Body of pancreas (tissue), 4 donors: ENCODE results near the gene DTL.

Experiments used
- CTCF ChIP-seq, 7 experiments: fragments of 450-650 bp in 4 of 7; fragments of 200-600 bp in 3 of 7; sonication (generic) in 3 of 7; IDR thresholded peaks; one replicate each; pipeline ENCODE4 v1.5.1; 2016 to 2019; ENCODE audit warnings: antibody characterized with exemption in 7 of 7
- POLR2A ChIP-seq, 3 donors: fragments of 450-650 bp; IDR thresholded peaks; one replicate each; pipeline ENCODE4 v1.6.1; 2016; ENCODE audit warnings: antibody characterized with exemption in 3 of 3, mild to moderate bottlenecking in 2 of 3

DNA sequence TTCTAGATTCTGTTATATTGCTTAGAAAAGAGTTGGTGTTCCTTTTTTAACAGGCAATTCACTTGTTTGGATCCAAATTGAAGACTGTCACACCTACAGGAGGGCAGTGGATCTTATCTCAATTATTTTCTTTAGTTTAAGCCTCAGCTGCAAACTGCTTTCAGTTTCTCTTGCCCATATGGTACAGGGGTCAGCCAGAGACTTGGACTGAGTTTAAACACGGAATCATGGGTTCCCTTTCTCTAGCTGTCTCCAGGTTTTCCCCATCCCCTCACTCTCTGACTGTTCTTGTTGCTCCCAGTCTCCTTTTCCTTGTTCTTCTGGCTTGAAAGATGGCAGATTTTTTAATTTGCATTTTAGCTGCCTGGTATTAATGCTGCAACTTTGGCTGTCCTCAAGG, 18.4 kb downstream of the DTL start:
- no peak for TF ChIP-seq POLR2A (IDR thresholded peaks at IDR 0.05)
- no peak for TF ChIP-seq CTCF (IDR thresholded peaks at IDR 0.05)
